HEK293 (cell line): ENCODE data around the gene PHACTR3.

Experiments
- CTCF ChIA-PET: fragments of 350-600 bp; formaldehyde crosslinking; extraction: SDS; loops from one replicate; lab custom pipeline; 2021; ENCODE audit warnings: antibody characterized with exemption; lab: Yijun Ruan, JAX
- POLR2A ChIA-PET: fragments of 300-600 bp; formaldehyde crosslinking; extraction: SDS; loops from one replicate; lab custom pipeline; 2020; ENCODE audit warnings: antibody characterized with exemption, inconsistent platforms; lab: Yijun Ruan, JAX
- H3K27ac ChIP-seq: fragments of 200-500 bp; sonication (Bioruptor generic); 2 replicates; pipeline ENCODE4 v1.5.1; 2014; ENCODE audit warnings: low read depth, low read length, control low read depth, inconsistent platforms; ENCODE audit errors: extremely low read depth
- H3K36me3 ChIP-seq, 2 experiments: fragments of 200-500 bp in 1 of 2; sonication (Bioruptor generic) in 1 of 2; 1 replicate in 1 of 2; 2 replicates in 1 of 2; pipeline ENCODE4 v1.5.1; 2014 to 2017; ENCODE audit warnings: inconsistent platforms in 2 of 2, low read length in 2 of 2; ENCODE audit not compliant: control insufficient read depth in 2 of 2, insufficient read depth in 1 of 2
- H3K4me1 ChIP-seq: fragments of 200-500 bp; sonication (Bioruptor generic); 2 replicates; pipeline ENCODE4 v1.5.1; 2014; ENCODE audit warnings: mild to moderate bottlenecking, low read length, inconsistent platforms; ENCODE audit not compliant: control insufficient read depth, insufficient read depth
- H3K4me3 ChIP-seq: 2 replicates; pipeline ENCODE4 v1.5.1; 2011; ENCODE audit warnings: low read depth, mild to moderate bottlenecking, control low read depth, low read length, moderate library complexity
- H3K9me3 ChIP-seq: fragments of 200-500 bp; sonication (Bioruptor generic); 2 replicates; pipeline ENCODE4 v1.5.1; 2014; ENCODE audit warnings: low read depth, low read length, inconsistent platforms; ENCODE audit not compliant: control insufficient read depth, insufficient read depth
- BCL11A ChIP-seq: fragments of 450-650 bp; formaldehyde crosslinking; IDR thresholded peaks from 2 replicates; pipeline ENCODE4 v1.5.1; 2016; ENCODE audit warnings: low read depth, missing biosample characterization, missing genetic modification characterization
- BCL6B ChIP-seq: fragments of 450-650 bp; formaldehyde crosslinking; IDR thresholded peaks from 2 replicates; pipeline ENCODE4 v1.5.1; 2017; ENCODE audit warnings: missing biosample characterization, missing genetic modification characterization
- EGR2 ChIP-seq: fragments of 450-650 bp; formaldehyde crosslinking; IDR thresholded peaks from 2 replicates; pipeline ENCODE4 v1.5.1; 2016; ENCODE audit warnings: low read depth, missing biosample characterization, missing genetic modification characterization
- INSM2 ChIP-seq: fragments of 450-650 bp; formaldehyde crosslinking; IDR thresholded peaks from 2 replicates; pipeline ENCODE4 v1.5.1; 2016; ENCODE audit warnings: missing biosample characterization, missing genetic modification characterization
- KLF1 ChIP-seq: fragments of 450-650 bp; formaldehyde crosslinking; IDR thresholded peaks from 2 replicates; pipeline ENCODE4 v1.5.1; 2016; ENCODE audit warnings: missing biosample characterization, missing genetic modification characterization
- PRDM1 ChIP-seq: fragments of 450-650 bp; formaldehyde crosslinking; IDR thresholded peaks from 2 replicates; pipeline ENCODE4; 2016; ENCODE audit warnings: missing biosample characterization, missing genetic modification characterization
- PRDM6 ChIP-seq: fragments of 450-650 bp; formaldehyde crosslinking; IDR thresholded peaks from 2 replicates; pipeline ENCODE4 v1.5.1; 2017; ENCODE audit warnings: missing biosample characterization, missing genetic modification characterization
- SCRT1 ChIP-seq: fragments of 450-650 bp; formaldehyde crosslinking; IDR thresholded peaks from 2 replicates; pipeline ENCODE4 v1.5.1; 2016; ENCODE audit warnings: missing biosample characterization, missing genetic modification characterization, borderline replicate concordance
- TCF7L2 ChIP-seq: IDR thresholded peaks from 2 replicates; pipeline ENCODE4 v1.6.1; 2011; ENCODE audit warnings: low read depth, mild to moderate bottlenecking, inconsistent platforms, low read length, moderate library complexity, borderline replicate concordance
- ZBTB49 ChIP-seq: fragments of 450-650 bp; formaldehyde crosslinking; IDR thresholded peaks from 2 replicates; pipeline ENCODE4 v1.5.1; 2016; ENCODE audit warnings: missing biosample characterization, missing genetic modification characterization, low read depth
- ZNF10 ChIP-seq: fragments of 450-650 bp; formaldehyde crosslinking; IDR thresholded peaks from 2 replicates; pipeline ENCODE4 v1.5.1; 2017; ENCODE audit warnings: missing biosample characterization, missing genetic modification characterization
- ZNF2 ChIP-seq: fragments of 450-650 bp; formaldehyde crosslinking; IDR thresholded peaks from 2 replicates; pipeline ENCODE4 v1.5.1; 2016; ENCODE audit warnings: missing biosample characterization, missing genetic modification characterization
- ZNF324 ChIP-seq: fragments of 450-650 bp; formaldehyde crosslinking; IDR thresholded peaks from 2 replicates; pipeline ENCODE4 v1.5.1; 2016; ENCODE audit warnings: missing biosample characterization, missing genetic modification characterization
- ZNF37A ChIP-seq: fragments of 450-650 bp; IDR thresholded peaks from 2 replicates; pipeline ENCODE4 v1.5.1; 2018; ENCODE audit warnings: missing biosample characterization, missing genetic modification characterization
- ZNF560 ChIP-seq: fragments of 450-650 bp; formaldehyde crosslinking; IDR thresholded peaks from 2 replicates; pipeline ENCODE4 v1.5.1; 2017; ENCODE audit warnings: missing biosample characterization, missing genetic modification characterization, borderline replicate concordance
- ZNF585B ChIP-seq: fragments of 450-650 bp; formaldehyde crosslinking; IDR thresholded peaks from 2 replicates; pipeline ENCODE4 v1.5.1; 2016; ENCODE audit warnings: missing biosample characterization, missing genetic modification characterization
- ZNF600 ChIP-seq: fragments of 450-650 bp; formaldehyde crosslinking; IDR thresholded peaks from 2 replicates; pipeline ENCODE4 v1.5.1; 2016; ENCODE audit warnings: missing biosample characterization, missing genetic modification characterization
- ZNF621 ChIP-seq: fragments of 450-650 bp; formaldehyde crosslinking; IDR thresholded peaks from 2 replicates; pipeline ENCODE4 v1.5.1; 2017; ENCODE audit warnings: missing biosample characterization, missing genetic modification characterization
- ZNF791 ChIP-seq: fragments of 450-650 bp; formaldehyde crosslinking; IDR thresholded peaks from 2 replicates; pipeline ENCODE4 v1.5.1; 2016; ENCODE audit warnings: missing biosample characterization, missing genetic modification characterization
- ZSCAN23 ChIP-seq: fragments of 450-650 bp; formaldehyde crosslinking; IDR thresholded peaks from 2 replicates; pipeline ENCODE4 v1.5.1; 2016; ENCODE audit warnings: missing biosample characterization, missing genetic modification characterization

Gene PHACTR3

GRCh38 chr20:59678951-59679350 lies 74.6 kb downstream of the PHACTR3 start (continued):
- TF ChIP-seq ZBTB49 (tag by site-specific recombination) (no peak), ZNF560 (no peak), PRDM6 (tag by site-specific recombination) (no peak)

- TF ChIP-seq EGR2 (no peak), INSM2 (no peak), TCF7L2 (no peak), ZNF621 (tag by site-specific recombination) (no peak), PRDM1 (tag by site-specific recombination) (no peak), ZNF585B (tag by site-specific recombination) (no peak), BCL6B (tag by site-specific recombination) (no peak), ZNF600 (no peak), ZNF37A (no peak), ZNF324 (tag by site-specific recombination) (no peak), KLF1 (tag by site-specific recombination) (no peak), SCRT1 (no peak), ZNF791 (tag by site-specific recombination) (no peak), ZNF2 (tag by site-specific recombination) (no peak), BCL11A (tag by site-specific recombination) (no peak), ZNF10 (tag by site-specific recombination) (no peak), ZSCAN23 (no peak)
- TF ChIP-seq, all 188 proteins: peak for 0
- no peaks in the 10 kb centered on the region for H3K4me1 ChIP-seq
- POLR2A ChIA-PET, result no interaction called here
- H3K9me3 ChIP-seq, result no peaks in the 10 kb centered on the region
- H3K27ac ChIP-seq, result no peak overlapping the region
- no peak overlapping the region for H3K4me3 ChIP-seq
- no peaks in the 10 kb centered on the region for H3K36me3 ChIP-seq
- CTCF ChIA-PET, result no interaction called here
Measured at GRCh38 chr20:59680148-59680650, 75.9 kb downstream of the PHACTR3 start.
